OCI-LY7 (cell line): Measurements from ENCODE around the gene COL4A1.

ENCODE experiments used
- EZH2phosphoT487 ChIP-seq: fragments of 200-600 bp; sonication (generic); IDR thresholded peaks from 2 replicates; pipeline ENCODE4 v1.6.1; 2018; ENCODE audit warnings: low read depth, borderline replicate concordance, mild to moderate bottlenecking, mixed run types, antibody characterized with exemption, low read length, moderate library complexity, mixed read lengths
- TF ChIP-seq, protein P1 (sequence below): fragments of 200-600 bp; sonication (generic); conservative IDR thresholded peaks from 2 replicates; pipeline ENCODE4 v1.5.1; 2014; ENCODE audit warnings: mild to moderate bottlenecking, antibody characterized with exemption, low read length, moderate library complexity, mixed read lengths

DNA sequence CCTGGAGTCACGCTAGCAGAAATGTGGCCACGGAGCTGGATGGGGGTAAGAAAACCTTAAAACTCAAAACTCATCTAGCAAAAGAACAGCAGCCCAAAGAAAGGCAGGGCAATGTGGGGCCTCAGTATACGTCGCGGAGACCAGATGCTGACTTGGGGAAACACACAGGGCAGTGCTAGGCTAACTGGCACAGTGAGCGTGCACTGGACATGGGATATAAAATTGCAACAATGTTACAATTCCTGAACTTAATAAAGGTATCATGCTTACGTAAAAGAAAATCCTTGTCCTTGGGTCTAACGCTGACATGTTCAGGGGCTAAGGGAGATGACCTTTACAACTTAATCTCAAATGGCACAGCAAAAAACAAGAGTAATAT lies 40.5 kb downstream of the COL4A1 start:
- TF ChIP-seq, protein P1, sequence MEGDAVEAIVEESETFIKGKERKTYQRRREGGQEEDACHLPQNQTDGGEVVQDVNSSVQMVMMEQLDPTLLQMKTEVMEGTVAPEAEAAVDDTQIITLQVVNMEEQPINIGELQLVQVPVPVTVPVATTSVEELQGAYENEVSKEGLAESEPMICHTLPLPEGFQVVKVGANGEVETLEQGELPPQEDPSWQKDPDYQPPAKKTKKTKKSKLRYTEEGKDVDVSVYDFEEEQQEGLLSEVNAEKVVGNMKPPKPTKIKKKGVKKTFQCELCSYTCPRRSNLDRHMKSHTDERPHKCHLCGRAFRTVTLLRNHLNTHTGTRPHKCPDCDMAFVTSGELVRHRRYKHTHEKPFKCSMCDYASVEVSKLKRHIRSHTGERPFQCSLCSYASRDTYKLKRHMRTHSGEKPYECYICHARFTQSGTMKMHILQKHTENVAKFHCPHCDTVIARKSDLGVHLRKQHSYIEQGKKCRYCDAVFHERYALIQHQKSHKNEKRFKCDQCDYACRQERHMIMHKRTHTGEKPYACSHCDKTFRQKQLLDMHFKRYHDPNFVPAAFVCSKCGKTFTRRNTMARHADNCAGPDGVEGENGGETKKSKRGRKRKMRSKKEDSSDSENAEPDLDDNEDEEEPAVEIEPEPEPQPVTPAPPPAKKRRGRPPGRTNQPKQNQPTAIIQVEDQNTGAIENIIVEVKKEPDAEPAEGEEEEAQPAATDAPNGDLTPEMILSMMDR, result no peak
- no peak for TF ChIP-seq EZH2phosphoT487
